Activated T-cell treated with anti-CD3 and anti-CD28 coated beads for 4 hours (primary cell): ENCODE results near the gene CBX8.

Experiments used
- DNase-seq: peaks from one replicate; pipeline ENCODE4 v3.0.0-alpha.2; 2020

Gene CBX8

GRCh38 chr17:79834565-79835469, 37.9 kb upstream of the CBX8 start:
- no peak for DNase-seq

DNA sequence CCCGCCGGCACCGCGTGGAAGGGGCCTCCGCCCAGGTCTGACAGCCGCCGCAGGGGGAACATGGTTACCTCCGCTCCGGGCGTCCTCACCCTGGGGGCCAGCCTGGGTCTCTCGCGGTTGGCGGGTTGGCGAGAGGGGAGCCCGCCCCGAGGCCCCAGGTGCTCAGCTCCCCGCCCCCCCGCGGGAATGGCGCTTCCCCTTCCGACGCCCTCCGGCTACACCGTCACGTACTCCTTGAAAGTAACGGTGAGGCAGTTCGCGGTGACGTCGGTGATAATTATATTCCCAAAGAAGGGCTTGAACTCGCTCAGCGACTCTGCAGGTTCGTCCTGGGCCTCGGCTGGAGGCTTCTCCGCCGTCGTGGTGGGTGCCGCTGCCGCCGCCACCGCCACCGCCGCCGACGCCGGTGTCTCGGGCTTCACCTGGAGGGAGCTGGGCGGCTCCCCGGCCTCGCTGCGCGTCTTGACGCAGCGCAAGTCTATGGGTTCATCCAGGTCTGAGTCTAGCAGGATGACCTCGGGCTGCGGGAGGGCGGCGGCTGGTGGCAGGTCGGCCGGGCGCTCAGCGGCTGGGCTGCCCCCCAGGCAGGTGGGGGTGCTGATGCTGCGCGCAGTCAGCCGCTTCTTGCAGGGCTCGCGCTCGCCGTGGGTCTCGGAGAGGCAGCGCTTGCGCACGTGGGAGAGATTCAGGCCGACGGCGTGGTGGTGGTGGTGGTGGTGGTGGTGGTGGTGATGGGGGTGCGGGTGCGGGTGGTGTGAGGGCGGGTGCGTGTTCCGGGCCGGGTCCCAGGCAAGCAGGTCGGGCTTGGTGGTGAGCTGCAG, 37.1 kb upstream of the CBX8 start:
- DNase-seq: no peak

GRCh38 chr17:79833110-79833450, 36.2 kb upstream of the CBX8 start:
- DNase-seq: no peak

DNA sequence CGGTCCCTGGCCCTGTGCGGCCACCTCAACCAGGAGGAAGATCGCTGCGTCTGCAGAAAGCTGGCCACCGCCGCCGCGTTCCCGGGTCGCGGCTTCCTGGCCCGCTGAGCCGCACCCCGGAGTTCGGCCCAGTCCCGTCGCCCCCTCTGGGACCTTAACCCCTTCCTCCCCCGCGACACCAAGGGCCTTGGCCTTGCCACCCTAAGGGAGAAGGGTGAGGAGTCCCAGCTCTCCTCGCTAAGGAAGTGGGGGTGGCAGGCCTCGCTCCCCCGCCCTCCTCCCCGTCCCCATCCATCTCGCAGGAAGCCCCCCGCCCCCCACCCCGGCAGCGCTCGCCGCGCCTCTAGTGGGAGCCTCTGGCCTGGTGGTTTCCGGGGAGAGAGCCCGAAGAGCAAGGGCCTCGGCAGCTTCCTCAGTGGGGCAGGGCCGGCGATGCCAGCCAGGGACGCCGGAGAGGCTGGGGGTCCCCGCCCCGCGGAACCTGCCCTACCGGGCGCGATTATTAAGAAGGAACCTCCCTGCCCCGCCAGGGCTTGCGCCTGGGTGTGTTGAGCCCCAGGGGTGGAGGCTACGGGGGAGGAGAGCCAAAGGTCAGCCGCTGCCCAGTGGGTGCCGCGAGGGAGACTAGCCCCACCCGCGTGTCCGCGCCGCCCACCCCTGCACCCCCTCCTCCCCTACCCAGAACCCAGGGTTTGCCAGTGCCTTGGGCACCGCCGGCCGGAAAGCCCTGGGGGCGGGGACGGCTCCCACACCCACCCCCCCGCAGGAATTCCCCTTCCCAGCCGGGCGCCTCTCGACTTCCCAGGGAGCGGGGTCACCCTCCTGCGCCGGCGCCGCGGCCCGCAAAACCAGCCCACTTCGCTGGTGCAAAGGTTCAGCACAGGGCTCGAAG, 35.6 kb upstream of the CBX8 start:
- no peak for DNase-seq

DNA sequence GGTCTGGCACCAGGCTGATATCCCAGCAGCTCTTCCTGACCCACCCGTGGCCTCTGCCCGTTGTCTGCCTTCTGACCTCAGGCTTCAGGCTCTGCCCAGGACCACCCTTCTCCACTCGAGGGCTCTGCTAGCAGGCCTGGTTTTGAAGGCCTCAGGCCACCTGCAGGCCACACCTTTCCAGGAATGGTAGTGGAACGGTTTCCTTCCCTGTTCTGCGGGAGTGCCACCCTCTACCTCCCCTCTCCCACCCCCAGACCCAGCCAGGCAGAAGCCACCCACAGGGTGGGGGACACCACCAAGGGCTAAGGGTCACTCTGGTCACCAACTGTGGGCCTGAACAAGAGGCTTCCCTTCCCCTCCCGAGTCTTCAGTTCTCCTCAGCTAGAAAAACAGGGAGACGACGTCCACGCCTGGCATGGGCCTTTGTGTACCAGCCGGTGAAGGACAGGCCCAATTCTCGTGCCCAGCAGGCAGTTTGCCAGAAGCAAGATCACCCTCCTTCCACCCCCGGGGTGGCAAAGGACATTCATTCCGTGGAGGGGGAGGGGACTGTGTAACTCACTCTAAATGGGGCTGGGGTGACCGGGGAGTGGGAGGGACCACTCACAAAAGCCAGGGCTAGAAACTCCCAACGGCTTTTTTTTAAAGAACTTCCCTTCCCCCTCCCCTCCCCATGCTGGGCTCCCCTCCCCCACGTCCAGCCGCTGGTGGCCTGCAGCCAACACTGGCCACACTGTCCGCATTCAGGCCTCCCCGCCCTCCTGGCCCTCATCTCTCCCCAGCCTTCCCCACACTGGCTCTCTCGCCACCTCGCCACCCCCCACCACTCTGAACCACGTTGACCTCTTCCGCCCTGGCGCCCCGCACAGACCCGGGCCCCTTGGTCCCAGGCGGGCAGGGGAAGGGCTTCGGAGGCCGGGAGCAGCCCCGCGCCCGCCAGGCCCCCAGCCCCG, 34.7 kb upstream of the CBX8 start:
- DNase-seq: no peak

DNA sequence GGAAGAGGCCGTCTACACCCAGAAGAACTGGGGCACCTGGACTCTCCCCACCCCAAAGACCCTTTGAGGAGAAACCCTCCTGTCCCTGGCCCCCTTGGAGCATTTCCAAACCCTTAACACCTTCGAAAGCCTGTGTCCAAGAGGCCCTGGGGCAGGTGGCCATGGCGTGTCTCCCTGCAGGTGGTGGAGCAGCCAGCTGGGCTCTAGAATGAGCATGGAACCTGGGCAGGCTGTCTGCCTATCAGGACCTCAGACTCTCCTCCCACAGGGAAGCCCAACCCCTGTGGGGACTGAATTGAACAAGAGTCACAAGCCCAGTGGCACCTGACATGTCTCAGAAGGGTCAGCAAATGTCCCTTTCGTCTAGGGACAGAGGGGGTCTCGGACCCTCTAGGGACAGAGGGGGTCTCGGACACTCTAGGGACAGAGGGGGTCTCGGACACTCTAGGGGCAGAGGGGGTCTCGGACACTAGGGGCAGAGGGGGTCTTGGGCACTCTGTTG, 33.9 kb upstream of the CBX8 start:
- no peak for DNase-seq

- DNase-seq: no peak
Observed at GRCh38 chr17:79830303-79830702, 33.4 kb upstream of the CBX8 start.

- no peak for DNase-seq
Observed at GRCh38 chr17:79829457-79829856, 32.6 kb upstream of the CBX8 start.

DNA sequence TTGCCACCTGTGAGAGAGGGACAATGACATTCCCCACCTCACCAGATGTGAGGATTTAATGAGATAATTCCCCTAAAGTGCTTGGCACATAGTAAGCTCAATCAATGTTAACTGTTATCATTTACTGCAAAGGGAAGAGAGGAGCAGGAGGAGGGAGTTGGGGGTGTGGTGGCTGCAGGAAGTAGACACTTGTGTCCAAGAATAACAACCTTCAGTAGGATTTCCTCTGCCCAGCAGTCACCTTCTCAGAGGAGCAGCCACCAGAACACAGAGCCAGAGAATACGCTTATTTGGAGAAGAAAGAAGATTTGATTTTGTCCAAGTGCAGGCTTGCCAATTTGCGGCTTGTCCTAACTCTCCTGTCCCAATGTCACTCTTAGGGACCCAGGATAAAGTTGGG, 32.1 kb upstream of the CBX8 start:
- DNase-seq: no peak

GRCh38 chr17:79826841-79827578, 30.1 kb upstream of the CBX8 start:
- DNase-seq: no peak

- DNase-seq: no peak
Observed at GRCh38 chr17:79826204-79826680, 29.4 kb upstream of the CBX8 start.

DNA sequence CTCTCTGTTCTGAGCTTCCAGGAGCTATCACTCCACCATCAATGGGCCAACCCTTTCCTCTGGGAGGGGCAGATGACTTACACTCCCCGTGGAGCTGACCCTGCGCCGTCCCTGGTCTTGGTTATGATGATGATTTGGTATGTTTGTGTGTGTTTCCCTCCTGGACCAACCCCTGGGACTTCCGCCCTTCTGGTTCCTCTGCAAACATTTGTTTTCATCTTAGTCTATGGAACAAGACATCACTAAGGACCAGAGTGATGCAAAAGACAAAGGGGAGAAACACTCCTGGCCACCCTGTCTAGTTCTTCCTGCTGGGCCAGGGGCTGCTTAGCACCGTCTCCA, 28.7 kb upstream of the CBX8 start:
- DNase-seq: no peak

GRCh38 chr17:79824893-79825579, 28.2 kb upstream of the CBX8 start:
- DNase-seq: no peak

DNA sequence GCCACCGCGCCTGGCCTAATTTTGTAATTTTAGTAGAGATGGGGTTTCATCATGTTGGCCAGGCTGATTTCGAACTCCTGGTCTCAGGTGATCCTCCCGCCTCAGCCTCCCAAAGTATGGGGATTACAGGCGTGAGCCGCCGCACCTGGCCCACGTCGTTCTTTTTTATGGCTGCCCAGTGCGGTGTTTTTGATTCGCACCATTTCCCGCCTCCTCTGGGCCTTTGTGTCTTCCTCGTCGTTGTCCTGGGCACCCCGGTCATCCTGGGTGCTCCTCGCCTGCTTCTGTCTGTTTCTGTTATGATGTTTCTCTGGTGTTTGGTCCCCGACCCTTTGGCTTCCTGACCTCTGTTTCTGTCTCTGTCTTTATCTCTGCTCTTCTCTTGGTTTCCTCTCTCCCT, 27.4 kb upstream of the CBX8 start:
- no peak for DNase-seq

- no peak for DNase-seq
Observed at GRCh38 chr17:79822583-79823124, 25.8 kb upstream of the CBX8 start.

DNA sequence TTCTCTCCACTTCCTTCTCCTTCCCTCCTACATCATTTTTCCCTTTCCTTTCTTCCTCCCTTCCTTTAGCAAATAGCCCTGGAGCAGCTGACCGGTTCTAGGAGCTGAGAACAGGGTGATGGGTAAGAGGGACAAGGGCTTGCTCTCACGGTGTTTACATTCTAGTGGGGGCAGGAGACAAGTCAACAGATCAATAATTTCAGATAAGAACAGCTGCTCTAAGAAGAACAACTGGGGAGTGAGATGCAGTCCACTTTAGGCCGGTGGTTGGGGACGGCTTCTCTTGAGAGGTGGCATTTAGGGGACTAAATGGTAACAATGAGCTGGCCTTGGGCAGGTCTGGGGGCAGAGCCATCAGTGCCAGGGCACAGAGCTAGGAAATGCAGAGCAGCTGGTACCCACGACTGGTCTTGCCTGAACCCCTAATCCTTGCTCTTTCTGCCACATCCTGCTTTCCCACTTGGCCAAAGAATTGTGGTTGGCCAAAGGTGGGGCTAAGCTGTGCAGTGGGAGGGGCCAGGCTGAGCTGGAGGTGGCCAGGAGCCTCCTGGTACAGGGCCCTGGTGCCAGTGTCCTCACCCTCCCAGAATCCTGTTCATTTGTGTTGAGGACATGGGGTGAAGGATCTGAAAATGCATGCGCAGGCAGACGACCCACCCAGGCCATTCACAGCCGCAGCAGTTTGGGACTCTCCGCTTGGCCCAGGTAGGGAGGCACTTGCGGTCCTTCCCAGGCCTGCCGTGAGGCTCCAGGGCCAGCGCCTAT, 24.6 kb upstream of the CBX8 start:
- no peak for DNase-seq

DNA sequence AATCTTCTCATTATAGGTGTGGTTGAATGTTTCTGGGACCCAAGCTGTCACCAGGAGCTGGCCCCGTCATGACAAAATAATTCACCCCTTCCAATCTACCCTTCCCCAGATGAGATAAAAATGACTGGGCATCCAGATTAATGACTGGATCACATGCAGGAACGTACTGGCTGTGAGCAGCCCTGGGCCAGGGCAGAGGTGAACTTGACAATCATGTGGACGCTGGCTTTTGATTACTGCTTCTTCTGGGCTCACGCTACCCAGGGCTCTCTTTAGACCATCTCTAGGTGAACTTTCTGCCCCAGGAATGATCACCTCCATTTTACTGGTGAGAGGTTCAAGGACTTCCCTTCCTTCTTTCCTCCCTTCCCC, 24.1 kb upstream of the CBX8 start:
- no peak for DNase-seq

DNA sequence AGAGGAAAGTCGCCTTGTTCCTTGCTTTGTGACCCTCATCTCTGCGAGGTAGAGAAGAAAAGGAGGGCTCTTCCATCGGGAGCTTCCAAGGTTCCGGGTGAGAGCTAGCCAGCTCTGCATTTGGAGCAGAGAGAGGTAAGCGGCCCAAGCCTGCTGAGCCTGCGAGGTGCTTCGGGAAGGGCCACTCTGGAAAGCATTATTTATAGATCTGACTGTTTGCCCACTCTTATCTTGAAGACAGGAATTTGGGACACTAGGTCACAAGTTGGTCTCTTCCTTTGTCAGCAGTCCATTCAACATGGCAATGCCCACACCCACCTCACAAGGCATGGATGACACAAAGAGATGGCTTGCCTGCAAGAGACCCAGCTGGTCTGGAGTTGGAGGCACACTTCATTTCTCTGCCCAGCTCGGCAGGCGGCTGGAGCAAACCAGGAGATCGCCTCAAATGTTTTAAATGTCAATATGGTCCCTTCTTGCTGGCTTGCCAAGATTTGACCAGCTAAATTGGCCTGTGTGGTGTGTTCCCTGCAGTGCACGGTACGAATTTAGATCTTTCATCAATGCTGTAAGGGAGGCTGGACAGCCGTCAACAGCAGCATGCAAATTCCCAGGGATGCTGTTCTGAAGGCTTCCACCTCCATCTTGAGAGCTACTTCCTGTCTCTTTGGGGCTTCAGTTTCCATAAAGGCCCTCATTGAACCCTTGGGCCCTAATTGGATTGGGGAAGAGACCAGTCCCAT, 22.8 kb upstream of the CBX8 start:
- no peak for DNase-seq

DNA sequence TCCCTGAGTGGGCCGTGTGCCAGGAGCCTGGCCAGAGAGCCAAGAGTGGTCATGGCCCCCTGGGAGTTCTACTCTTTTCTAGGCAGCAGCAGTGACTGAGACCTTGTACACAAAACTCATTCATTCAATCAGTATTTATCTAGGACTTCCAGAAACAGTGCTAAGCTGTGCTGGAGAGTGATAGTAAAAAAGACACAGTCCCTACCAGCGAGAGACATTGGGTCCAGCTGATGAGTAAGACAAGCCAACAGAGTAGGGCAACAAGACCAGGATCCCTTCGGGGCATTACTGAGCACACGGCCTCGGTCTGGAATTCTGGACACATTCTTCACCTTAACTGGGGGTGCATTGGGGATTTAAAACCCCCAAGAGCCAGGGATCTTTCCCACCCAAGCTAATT, 22.2 kb upstream of the CBX8 start:
- no peak for DNase-seq
